Psoas muscle (tissue), 8 donors: ENCODE results near the gene MRPL51. TPM values are rescaled to one million over a fixed set of nuclear protein-coding genes. Genes with fewer than 3 reads are reported as not detected.
A peak's percentile ranks its signal among the peaks of the same experiment; 100 is the strongest.

ENCODE experiments used
- ATAC-seq, 4 donors: fragments of 200-7000 bp; cut with Tn5 transposase; one replicate each; pipeline ENCODE4 v1.9.1; 2020; ENCODE audit warnings: moderate library complexity in 3 of 4, mild to moderate bottlenecking in 2 of 4
- DNase-seq, 2 donors: peaks; one replicate each; pipeline ENCODE4 v3.0.0-alpha.2; 2020
- H3K27ac ChIP-seq: fragments of 200-600 bp; one replicate; pipeline ENCODE4 v1.8.0; 2022
- H3K27me3 ChIP-seq, 3 donors: fragments of 200-600 bp in 1 of 3; one replicate each; pipeline versions ENCODE4 v1.6.1 to v1.8.0; 2013 to 2022; ENCODE audit warnings: low read length in 2 of 3, mild to moderate bottlenecking in 2 of 3, moderate library complexity in 1 of 3; ENCODE audit not compliant: insufficient read depth in 3 of 3
- H3K36me3 ChIP-seq, 2 donors: fragments of 200-600 bp in 1 of 2; one replicate each; pipeline versions ENCODE4 v1.6.1 to v1.8.0; 2013 to 2022; ENCODE audit warnings: low read depth in 1 of 2, mild to moderate bottlenecking in 1 of 2, moderate library complexity in 1 of 2; ENCODE audit not compliant: insufficient read depth in 1 of 2
- H3K4me1 ChIP-seq: fragments of 200-600 bp; one replicate; pipeline ENCODE4 v1.8.0; 2022
- H3K4me3 ChIP-seq: fragments of 200-600 bp; one replicate; pipeline ENCODE4 v1.8.0; 2022; ENCODE audit warnings: mild to moderate bottlenecking
- H3K9me3 ChIP-seq: fragments of 200-600 bp; one replicate; pipeline ENCODE4 v1.8.0; 2022
- WGBS, 3 donors: extraction: QIAGEN DNeasy Blood & Tissue Kit; methylation state at CpG; one replicate each; pipeline versions ENCODE4 v1.1.6 to v1.1.7; 2013; 5-methylcytosine and 5-hydroxymethylcytosine counted together
- intact Hi-C, 2 donors: fragments of 100-400 bp; cut with DNase I; formaldehyde crosslinking; loops; one replicate each; pipeline versions ENCODE4 v1.11.0 to v1.14.2; 2022
- polyA plus RNA-seq, 3 donors: library from polyadenylated mRNA; stranded (reverse); fragments of 200-250 nt; gene quantifications; one replicate each; pipeline ENCODE4 v1.2.3, GENCODE V29; 2013
- total RNA-seq, 4 donors: library from RNA; stranded (reverse); fragmentation: NEBNext Ultra II Directional in 2 of 4; extraction: Animal tissue kit (Norgen Biotek cat#: 25700) in 2 of 4; gene quantifications; one replicate each; pipeline versions ENCODE4 v1.2.1 to v1.2.4, GENCODE V29; 2021 to 2023
- TF ChIP-seq, protein P1 (sequence below): fragments of 200-600 bp; IDR thresholded peaks from one replicate; pipeline ENCODE4 v1.8.0; 2022; ENCODE audit warnings: antibody characterized with exemption
- donor health status: healthy with polysubstance abuse.
- donor health status: DM: no; HTN: no; CAD: no; lungs with moderate emphysema.
- donor health status: Bipolar disorder and iron deficiency.
- donor health status: healthy.
- donor health status: DM: yes; HTN: yes; CAD: no.
- donor health status: DM: no; HTN: no; CAD: no.
- donor health status: DM: no; HTN: no; CAD: no.
- donor health status: DM: yes; HTN: yes; CAD: no.

The MRPL51 gene
- total and polyA plus RNA-seq, 7 donors: 153 to 250 (median 203) TPM

DNA sequence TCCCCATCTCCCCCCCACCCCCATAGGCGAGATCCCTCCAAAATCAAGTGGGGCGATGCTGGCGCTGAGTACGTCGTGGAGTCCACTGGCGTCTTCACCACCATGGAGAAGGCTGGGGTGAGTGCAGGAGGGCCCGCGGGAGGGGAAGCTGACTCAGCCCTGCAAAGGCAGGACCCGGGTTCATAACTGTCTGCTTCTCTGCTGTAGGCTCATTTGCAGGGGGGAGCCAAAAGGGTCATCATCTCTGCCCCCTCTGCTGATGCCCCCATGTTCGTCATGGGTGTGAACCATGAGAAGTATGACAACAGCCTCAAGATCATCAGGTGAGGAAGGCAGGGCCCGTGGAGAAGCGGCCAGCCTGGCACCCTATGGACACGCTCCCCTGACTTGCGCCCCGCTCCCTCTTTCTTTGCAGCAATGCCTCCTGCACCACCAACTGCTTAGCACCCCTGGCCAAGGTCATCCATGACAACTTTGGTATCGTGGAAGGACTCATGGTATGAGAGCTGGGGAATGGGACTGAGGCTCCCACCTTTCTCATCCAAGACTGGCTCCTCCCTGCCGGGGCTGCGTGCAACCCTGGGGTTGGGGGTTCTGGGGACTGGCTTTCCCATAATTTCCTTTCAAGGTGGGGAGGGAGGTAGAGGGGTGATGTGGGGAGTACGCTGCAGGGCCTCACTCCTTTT, 44.0 kb upstream of the MRPL51 start:
- peaks cover 0 to 51% of the 10 kb centered on the region in 2 donors for H3K36me3 ChIP-seq
- TF ChIP-seq, protein P1, sequence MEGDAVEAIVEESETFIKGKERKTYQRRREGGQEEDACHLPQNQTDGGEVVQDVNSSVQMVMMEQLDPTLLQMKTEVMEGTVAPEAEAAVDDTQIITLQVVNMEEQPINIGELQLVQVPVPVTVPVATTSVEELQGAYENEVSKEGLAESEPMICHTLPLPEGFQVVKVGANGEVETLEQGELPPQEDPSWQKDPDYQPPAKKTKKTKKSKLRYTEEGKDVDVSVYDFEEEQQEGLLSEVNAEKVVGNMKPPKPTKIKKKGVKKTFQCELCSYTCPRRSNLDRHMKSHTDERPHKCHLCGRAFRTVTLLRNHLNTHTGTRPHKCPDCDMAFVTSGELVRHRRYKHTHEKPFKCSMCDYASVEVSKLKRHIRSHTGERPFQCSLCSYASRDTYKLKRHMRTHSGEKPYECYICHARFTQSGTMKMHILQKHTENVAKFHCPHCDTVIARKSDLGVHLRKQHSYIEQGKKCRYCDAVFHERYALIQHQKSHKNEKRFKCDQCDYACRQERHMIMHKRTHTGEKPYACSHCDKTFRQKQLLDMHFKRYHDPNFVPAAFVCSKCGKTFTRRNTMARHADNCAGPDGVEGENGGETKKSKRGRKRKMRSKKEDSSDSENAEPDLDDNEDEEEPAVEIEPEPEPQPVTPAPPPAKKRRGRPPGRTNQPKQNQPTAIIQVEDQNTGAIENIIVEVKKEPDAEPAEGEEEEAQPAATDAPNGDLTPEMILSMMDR: no peak

DNA sequence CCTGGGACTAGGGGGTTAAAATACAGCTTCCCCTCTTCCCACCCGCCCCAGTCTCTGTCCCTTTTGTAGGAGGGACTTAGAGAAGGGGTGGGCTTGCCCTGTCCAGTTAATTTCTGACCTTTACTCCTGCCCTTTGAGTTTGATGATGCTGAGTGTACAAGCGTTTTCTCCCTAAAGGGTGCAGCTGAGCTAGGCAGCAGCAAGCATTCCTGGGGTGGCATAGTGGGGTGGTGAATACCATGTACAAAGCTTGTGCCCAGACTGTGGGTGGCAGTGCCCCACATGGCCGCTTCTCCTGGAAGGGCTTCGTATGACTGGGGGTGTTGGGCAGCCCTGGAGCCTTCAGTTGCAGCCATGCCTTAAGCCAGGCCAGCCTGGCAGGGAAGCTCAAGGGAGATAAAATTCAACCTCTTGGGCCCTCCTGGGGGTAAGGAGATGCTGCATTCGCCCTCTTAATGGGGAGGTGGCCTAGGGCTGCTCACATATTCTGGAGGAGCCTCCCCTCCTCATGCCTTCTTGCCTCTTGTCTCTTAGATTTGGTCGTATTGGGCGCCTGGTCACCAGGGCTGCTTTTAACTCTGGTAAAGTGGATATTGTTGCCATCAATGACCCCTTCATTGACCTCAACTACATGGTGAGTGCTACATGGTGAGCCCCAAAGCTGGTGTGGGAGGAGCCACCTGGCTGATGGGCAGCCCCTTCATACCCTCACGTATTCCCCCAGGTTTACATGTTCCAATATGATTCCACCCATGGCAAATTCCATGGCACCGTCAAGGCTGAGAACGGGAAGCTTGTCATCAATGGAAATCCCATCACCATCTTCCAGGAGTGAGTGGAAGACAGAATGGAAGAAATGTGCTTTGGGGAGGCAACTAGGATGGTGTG, 43.1 kb upstream of the MRPL51 start:
- no peak for DNase-seq
- TF ChIP-seq, protein P1: no peak
- Histone ChIP-seq H3K4me3 (peak overlapping the region; percentile 86), H3K4me1 (peaks cover 63% of the 10 kb centered on the region), H3K27me3 (no peaks in the 10 kb centered on the region), H3K9me3 (no peaks in the 10 kb centered on the region), H3K27ac (peak overlapping the region; percentile 97), H3K36me3 (peaks cover 0 to 55% of the 10 kb centered on the region in 2 donors)
- ATAC-seq: no peak
- 22 to 38% (median 27%) methylated on average over 10 of the region's 10 CpGs for WGBS, 3 donors
- intact Hi-C loops: loop anchor here (2.0 to 5.0 kb wide), 5 partner anchors 15 to 199 kb away; partner anchors contain the start of gene TNFRSF1A (in 1 of the 2)

More for the DNA sequence above, 44.0 kb upstream of the MRPL51 start:
- Histone ChIP-seq H3K27me3 (no peaks in the 10 kb centered on the region), H3K27ac (peak overlapping the region; percentile 97), H3K9me3 (no peaks in the 10 kb centered on the region), H3K4me3 (peak overlapping the region; percentile 86), H3K4me1 (peaks cover 63% of the 10 kb centered on the region)
- WGBS, 3 donors: 43 to 69% (median 45%) methylated on average over 19 of the region's 19 CpGs
- intact Hi-C loops: loop anchor here (2.0 to 5.0 kb wide), 4 partner anchors 114 to 200 kb away; partner anchors contain the start of gene TNFRSF1A (in 1 of the 2)
- ATAC-seq: no peak
- DNase-seq: no peak

DNA sequence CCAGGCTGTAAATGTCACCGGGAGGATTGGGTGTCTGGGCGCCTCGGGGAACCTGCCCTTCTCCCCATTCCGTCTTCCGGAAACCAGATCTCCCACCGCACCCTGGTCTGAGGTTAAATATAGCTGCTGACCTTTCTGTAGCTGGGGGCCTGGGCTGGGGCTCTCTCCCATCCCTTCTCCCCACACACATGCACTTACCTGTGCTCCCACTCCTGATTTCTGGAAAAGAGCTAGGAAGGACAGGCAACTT, 42.6 kb upstream of the MRPL51 start:
- WGBS, 3 donors: 0 to 4% (median 0%) methylated on average over 4 to 6 of the region's 6 CpGs
- Histone ChIP-seq H3K27ac (peak overlapping the region; percentile 97), H3K27me3 (no peaks in the 10 kb centered on the region), H3K4me3 (peak overlapping the region; percentile 86), H3K9me3 (no peaks in the 10 kb centered on the region), H3K36me3 (peaks cover 0 to 61% of the 10 kb centered on the region in 2 donors), H3K4me1 (peaks cover 57% of the 10 kb centered on the region)
- DNase-seq: no peak
- ATAC-seq: peak; percentile 0 to 8 (median 2)
- TF ChIP-seq, protein P1: no peak
- intact Hi-C loops: loop anchor here (2.0 to 5.0 kb wide), 4 partner anchors 15 to 198 kb away; partner anchors contain the start of gene TNFRSF1A (in 1 of the 2)

DNA sequence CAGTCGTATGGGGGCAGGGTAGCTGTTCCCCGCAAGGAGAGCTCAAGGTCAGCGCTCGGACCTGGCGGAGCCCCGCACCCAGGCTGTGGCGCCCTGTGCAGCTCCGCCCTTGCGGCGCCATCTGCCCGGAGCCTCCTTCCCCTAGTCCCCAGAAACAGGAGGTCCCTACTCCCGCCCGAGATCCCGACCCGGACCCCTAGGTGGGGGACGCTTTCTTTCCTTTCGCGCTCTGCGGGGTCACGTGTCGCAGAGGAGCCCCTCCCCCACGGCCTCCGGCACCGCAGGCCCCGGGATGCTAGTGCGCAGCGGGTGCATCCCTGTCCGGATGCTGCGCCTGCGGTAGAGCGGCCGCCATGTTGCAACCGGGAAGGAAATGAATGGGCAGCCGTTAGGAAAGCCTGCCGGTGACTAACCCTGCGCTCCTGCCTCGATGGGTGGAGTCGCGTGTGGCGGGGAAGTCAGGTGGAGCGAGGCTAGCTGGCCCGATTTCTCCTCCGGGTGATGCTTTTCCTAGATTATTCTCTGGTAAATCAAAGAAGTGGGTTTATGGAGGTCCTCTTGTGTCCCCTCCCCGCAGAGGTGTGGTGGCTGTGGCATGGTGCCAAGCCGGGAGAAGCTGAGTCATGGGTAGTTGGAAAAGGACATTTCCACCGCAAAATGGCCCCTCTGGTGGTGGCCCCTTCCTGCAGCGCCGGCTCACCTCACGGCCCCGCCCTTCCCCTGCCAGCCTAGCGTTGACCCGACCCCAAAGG, 42.1 kb upstream of the MRPL51 start:
- WGBS, 3 donors: 0% methylated on average over 40 to 52 of the region's 52 CpGs
- H3K27ac ChIP-seq: peak overlapping the region; percentile 97
- peak; percentile 85 to 90 for DNase-seq

More for the DNA sequence above, 42.1 kb upstream of the MRPL51 start:
- peaks cover 0 to 64% of the 10 kb centered on the region in 2 donors for H3K36me3 ChIP-seq
- TF ChIP-seq, protein P1: no peak
- intact Hi-C loops: loop anchor here (2.0 to 5.0 kb wide), 5 partner anchors 16 to 198 kb away; partner anchors contain the start of genes MRPL51 (in 1 of the 2), NCAPD2 (in 1 of the 2) and TNFRSF1A (in 1 of the 2)
- ATAC-seq: peak; percentile 14 to 61 (median 34)
- no peaks in the 10 kb centered on the region for H3K9me3 ChIP-seq
- H3K4me3 ChIP-seq: peak overlapping the region; percentile 86
- H3K4me1 ChIP-seq: peaks cover 54% of the 10 kb centered on the region
- H3K27me3 ChIP-seq: no peaks in the 10 kb centered on the region
